ENCODE measurements around the gene SCAPER.
"Not testable (repeated sequence)": the region's sequence is repeated elsewhere in the genome, so short reads cannot be mapped to it uniquely, and the experiment has no call there.

The SCAPER gene

GRCh38 chr15:76904461-76905012, 603 bp downstream of the SCAPER start:
- DNase-seq, result peak in 1 of 2 donors; percentile 8

- peak; percentile 3 to 45 for DNase-seq
These were observed 1.9 kb downstream of the SCAPER start for GRCh38 chr15:76903251-76903681.

- no peak for DNase-seq
These were observed 3.2 kb downstream of the SCAPER start for GRCh38 chr15:76901965-76902364.

GRCh38 chr15:76899931-76900310, 5.2 kb downstream of the SCAPER start:
- not testable (repeated sequence) for DNase-seq

GRCh38 chr15:76899176-76899930, 5.8 kb downstream of the SCAPER start:
- not testable (repeated sequence) for DNase-seq

- no peak for DNase-seq
These were observed 7.0 kb downstream of the SCAPER start for GRCh38 chr15:76898102-76898501.

GRCh38 chr15:76894174-76894573, 11.0 kb downstream of the SCAPER start:
- DNase-seq, result no peak

- not testable (repeated sequence) for DNase-seq
These were observed 12.3 kb downstream of the SCAPER start for GRCh38 chr15:76892836-76893235.

GRCh38 chr15:76887280-76888141, 17.6 kb downstream of the SCAPER start:
- DNase-seq, result not testable (repeated sequence)

- no peak for DNase-seq
These were observed 19.9 kb downstream of the SCAPER start for GRCh38 chr15:76885212-76885611.

GRCh38 chr15:76875911-76876310, 29.2 kb downstream of the SCAPER start:
- DNase-seq, result no peak

- not testable (repeated sequence) for DNase-seq
These were observed 32.1 kb downstream of the SCAPER start for GRCh38 chr15:76873066-76873465.

GRCh38 chr15:76871930-76872329, 33.2 kb downstream of the SCAPER start:
- no peak for DNase-seq

- no peak for DNase-seq
These were observed 36.4 kb downstream of the SCAPER start for GRCh38 chr15:76868740-76869139.

GRCh38 chr15:76866716-76867321, 38.3 kb downstream of the SCAPER start:
- DNase-seq, result peak in 1 of 2 donors; percentile 15

- no peak for DNase-seq
These were observed 39.1 kb downstream of the SCAPER start for GRCh38 chr15:76866008-76866407.

- no peak for DNase-seq
These were observed 39.6 kb downstream of the SCAPER start for GRCh38 chr15:76865548-76865991.

GRCh38 chr15:76864586-76864985, 40.6 kb downstream of the SCAPER start:
- no peak for DNase-seq

- no peak for DNase-seq
These were observed 41.4 kb downstream of the SCAPER start for GRCh38 chr15:76863693-76864092.

- no peak for DNase-seq
These were observed 42.0 kb downstream of the SCAPER start for GRCh38 chr15:76863123-76863522.

GRCh38 chr15:76861815-76862397, 43.2 kb downstream of the SCAPER start:
- DNase-seq, result no peak

GRCh38 chr15:76860201-76860600, 44.9 kb downstream of the SCAPER start:
- no peak for DNase-seq

GRCh38 chr15:76850367-76850766, 54.8 kb downstream of the SCAPER start:
- DNase-seq, result not testable (repeated sequence)
